HCT116 (cell line): ENCODE data around the gene SLC24A3.

Experiments
- CEBPB ChIP-seq: IDR thresholded peaks from 2 replicates; pipeline ENCODE4 v1.6.1; 2012; ENCODE audit warnings: low read depth
- CTCF ChIP-seq, 3 experiments: fragments of 200-600 bp in 1 of 3; sonication (generic) in 1 of 3; IDR thresholded peaks in 2 of 3; conservative IDR thresholded peaks in 1 of 3; 2 replicates each; pipeline ENCODE4 v1.5.1; 2012 to 2017; ENCODE audit warnings: low read depth in 2 of 3, low read length in 2 of 3, antibody characterized with exemption in 1 of 3, borderline replicate concordance in 1 of 3, control low read depth in 1 of 3, mild to moderate bottlenecking in 1 of 3, mixed read lengths in 1 of 3, mixed run types in 1 of 3, moderate library complexity in 1 of 3; ENCODE audit not compliant: insufficient read depth in 1 of 3
- EZH2 ChIP-seq: fragments of 200-600 bp; sonication (generic); IDR thresholded peaks from 2 replicates; pipeline ENCODE4 v1.6.1; 2017; ENCODE audit warnings: antibody characterized with exemption, mixed run types
- JUND ChIP-seq: IDR thresholded peaks from 2 replicates; pipeline ENCODE4 v1.6.1; 2012
- POLR2A ChIP-seq: IDR thresholded peaks from 2 replicates; pipeline ENCODE4 v1.7.0; 2011; ENCODE audit warnings: borderline replicate concordance; ENCODE audit not compliant: insufficient read depth, insufficient read length; ENCODE audit errors: extremely low read depth
- POLR2AphosphoS5 ChIP-seq: IDR thresholded peaks from 2 replicates; pipeline ENCODE4 v1.6.1; 2011; ENCODE audit warnings: mild to moderate bottlenecking, low read depth, low read length, moderate library complexity
- REST ChIP-seq: IDR thresholded peaks from 2 replicates; pipeline ENCODE4 v1.6.1; 2012; ENCODE audit warnings: low read depth
- SRF ChIP-seq: IDR thresholded peaks from 2 replicates; pipeline ENCODE4 v1.6.1; 2012; ENCODE audit warnings: low read depth
- TCF7L2 ChIP-seq: IDR thresholded peaks from 2 replicates; pipeline ENCODE4 v1.7.0; 2011; ENCODE audit warnings: borderline replicate concordance, inconsistent platforms; ENCODE audit not compliant: insufficient read depth, insufficient read length; ENCODE audit errors: extremely low read depth
- YY1 ChIP-seq: IDR thresholded peaks from 2 replicates; pipeline ENCODE4 v1.6.1; 2011; ENCODE audit warnings: low read length, low read depth, moderate library complexity, mild to moderate bottlenecking; ENCODE audit not compliant: insufficient replicate concordance; ENCODE audit errors: extremely low read depth
- ZNF274 ChIP-seq: fragments of 200-500 bp; sonication (Bioruptor generic); IDR thresholded peaks from 2 replicates; pipeline ENCODE4 v1.6.1; 2014; ENCODE audit warnings: mild to moderate bottlenecking, low read depth, low read length, inconsistent platforms

- no peak for TF ChIP-seq CTCF (IDR thresholded peaks at IDR 0.05 in 2 of 3, conservative IDR thresholded peaks at IDR 0.05 in 1 of 3; ENCODE audit: borderline replicate concordance in 1 of 3, insufficient read depth in 1 of 3, low read depth in 2 of 3, low read length in 2 of 3)
- TF ChIP-seq ZNF274: no peak
- TF ChIP-seq EZH2: no peak
- no peak for TF ChIP-seq JUND
- no peak for TF ChIP-seq YY1
- no peak for TF ChIP-seq POLR2A
- TF ChIP-seq POLR2AphosphoS5: no peak
- no peak for TF ChIP-seq REST
- TF ChIP-seq TCF7L2: no peak
- TF ChIP-seq CEBPB: no peak
- no peak for TF ChIP-seq SRF
These were observed 274.0 kb downstream of the SLC24A3 start for GRCh38 chr20:19486446-19486845.
